ENCODE measurements around the gene BCAP31.

The BCAP31 gene

DNA sequence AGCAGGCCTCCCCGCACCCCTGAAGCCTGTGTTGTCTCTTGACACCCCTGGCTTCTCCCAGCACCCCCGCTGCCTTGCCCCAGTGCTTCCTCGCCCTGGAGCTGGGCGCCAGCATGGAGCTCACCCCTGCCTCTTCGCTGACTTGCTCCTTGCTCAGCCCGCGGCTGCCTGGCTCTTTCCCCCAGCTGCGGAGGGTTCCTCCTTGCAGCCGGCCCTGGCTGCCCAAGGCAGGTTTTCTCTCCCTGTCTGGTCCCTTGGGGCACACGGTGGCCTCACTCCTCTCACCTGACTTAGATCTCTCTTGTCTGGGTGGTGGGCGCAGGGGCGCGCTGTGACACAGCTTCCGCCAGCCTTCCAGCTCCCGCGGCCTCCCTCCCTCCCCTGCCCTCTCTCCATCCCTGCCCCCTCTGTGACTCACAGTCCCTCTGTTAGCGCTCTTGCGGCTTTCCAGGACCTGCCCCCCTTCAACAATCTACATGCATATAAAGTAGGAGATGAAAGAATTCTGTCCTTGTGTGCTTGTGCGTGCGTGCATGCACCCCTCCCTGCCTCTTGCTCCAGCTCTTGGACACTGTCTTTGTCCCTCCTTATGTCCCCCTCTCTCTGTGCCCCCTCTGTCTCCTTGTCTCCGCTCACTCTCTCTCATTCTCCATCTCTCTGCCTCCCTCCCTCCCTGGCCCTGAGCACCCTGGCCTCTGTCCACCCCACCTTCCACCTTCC, 42.1 kb upstream of the BCAP31 start:
- no peak for DNase-seq (ENCODE audit: extremely low spot score)
- CTCF ChIA-PET: interaction anchor here (1.0 kb wide), 2 partner anchors 12 to 187 kb away, joined by 3 read pairs; no protein-coding TSS in a partner anchor
- POLR2A ChIA-PET: no interaction called here
- TF ChIP-seq, protein P1, sequence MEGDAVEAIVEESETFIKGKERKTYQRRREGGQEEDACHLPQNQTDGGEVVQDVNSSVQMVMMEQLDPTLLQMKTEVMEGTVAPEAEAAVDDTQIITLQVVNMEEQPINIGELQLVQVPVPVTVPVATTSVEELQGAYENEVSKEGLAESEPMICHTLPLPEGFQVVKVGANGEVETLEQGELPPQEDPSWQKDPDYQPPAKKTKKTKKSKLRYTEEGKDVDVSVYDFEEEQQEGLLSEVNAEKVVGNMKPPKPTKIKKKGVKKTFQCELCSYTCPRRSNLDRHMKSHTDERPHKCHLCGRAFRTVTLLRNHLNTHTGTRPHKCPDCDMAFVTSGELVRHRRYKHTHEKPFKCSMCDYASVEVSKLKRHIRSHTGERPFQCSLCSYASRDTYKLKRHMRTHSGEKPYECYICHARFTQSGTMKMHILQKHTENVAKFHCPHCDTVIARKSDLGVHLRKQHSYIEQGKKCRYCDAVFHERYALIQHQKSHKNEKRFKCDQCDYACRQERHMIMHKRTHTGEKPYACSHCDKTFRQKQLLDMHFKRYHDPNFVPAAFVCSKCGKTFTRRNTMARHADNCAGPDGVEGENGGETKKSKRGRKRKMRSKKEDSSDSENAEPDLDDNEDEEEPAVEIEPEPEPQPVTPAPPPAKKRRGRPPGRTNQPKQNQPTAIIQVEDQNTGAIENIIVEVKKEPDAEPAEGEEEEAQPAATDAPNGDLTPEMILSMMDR (IDR thresholded peaks at IDR 0.05; ENCODE audit: control extremely low read depth, extremely low read depth, low read depth, missing control alignments): no peak

DNA sequence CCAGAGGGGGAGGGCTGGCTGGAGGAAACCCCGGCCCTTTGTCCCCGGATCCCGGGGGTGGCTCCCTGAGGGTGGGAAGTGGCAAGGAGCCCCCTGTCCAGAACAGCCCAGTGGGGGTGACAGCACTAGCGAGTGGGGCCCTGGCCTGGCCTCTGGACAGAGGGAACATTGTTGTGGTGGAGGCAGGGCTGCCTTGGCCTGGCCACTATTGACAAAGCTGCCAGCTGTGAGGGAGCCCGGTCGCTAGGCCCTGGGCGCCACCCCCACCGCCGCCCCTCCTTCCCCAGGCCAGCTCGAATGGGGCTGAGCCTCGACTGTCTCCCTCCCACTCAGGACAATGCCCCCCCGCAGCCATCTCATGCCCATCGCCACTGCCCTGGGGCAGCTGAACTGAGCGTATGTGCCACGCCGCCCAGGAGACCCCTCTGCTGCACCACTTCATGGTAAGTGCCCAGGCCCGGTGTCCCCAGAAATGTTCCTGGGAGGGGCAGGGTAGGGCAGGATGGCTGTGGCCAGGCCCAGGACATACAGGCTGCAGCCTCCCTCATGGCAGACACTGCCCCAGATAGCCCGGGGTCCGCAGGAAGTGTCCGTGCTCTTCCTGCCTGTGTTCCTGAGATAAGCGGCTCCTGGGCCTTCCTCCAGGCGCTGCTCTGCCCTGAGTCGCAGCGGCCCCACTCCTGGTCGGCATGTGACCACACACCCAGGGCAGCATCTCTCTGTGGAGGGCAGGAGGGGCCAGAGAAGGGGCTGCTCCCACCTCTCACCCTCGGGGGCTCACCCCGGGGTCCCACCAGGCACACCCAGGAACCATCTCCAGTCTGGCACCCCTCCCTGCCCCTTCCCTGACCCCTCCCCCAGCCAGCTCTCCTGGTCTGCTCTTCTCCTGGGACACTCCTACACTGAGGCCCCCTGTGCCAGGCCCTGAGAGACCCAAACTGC, 41.2 kb upstream of the BCAP31 start:
- CTCF ChIA-PET: interaction anchor here (1.0 kb wide), 2 partner anchors 186 to 188 kb away, joined by 3 read pairs; no protein-coding TSS in a partner anchor
- POLR2A ChIA-PET: no interaction called here
- no peak for DNase-seq (ENCODE audit: extremely low spot score)
- TF ChIP-seq, protein P1 (IDR thresholded peaks at IDR 0.05; ENCODE audit: control extremely low read depth, extremely low read depth, low read depth, missing control alignments): no peak

DNA sequence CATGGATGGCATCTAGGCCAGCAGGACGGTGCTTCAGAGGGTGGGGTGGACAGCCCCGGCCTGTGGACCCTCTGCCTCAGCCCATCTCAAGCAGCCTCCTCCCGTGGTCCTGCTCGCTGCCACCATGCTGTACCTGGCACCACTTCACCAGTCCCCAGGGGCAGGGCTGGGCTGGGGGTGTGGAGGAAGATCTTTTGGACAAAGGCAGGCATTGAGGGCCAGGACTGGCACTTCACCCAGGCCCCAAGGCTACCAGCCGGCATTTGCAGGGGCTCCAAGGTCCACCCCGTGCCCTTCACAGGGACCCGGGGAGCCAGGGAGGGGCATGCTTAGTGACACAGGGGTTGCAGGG, 40.6 kb upstream of the BCAP31 start:
- ChIA-PET CTCF (interaction anchor here (0.7 to 3.1 kb wide), 3 partner anchors 141 to 186 kb away, joined by 3 to 22 read pairs (median 3); partner anchors contain the start of gene RENBP), POLR2A (no interaction called here)
- TF ChIP-seq, protein P1 (IDR thresholded peaks at IDR 0.05; ENCODE audit: control extremely low read depth, extremely low read depth, low read depth, missing control alignments): no peak
- DNase-seq (ENCODE audit: extremely low spot score): no peak

DNA sequence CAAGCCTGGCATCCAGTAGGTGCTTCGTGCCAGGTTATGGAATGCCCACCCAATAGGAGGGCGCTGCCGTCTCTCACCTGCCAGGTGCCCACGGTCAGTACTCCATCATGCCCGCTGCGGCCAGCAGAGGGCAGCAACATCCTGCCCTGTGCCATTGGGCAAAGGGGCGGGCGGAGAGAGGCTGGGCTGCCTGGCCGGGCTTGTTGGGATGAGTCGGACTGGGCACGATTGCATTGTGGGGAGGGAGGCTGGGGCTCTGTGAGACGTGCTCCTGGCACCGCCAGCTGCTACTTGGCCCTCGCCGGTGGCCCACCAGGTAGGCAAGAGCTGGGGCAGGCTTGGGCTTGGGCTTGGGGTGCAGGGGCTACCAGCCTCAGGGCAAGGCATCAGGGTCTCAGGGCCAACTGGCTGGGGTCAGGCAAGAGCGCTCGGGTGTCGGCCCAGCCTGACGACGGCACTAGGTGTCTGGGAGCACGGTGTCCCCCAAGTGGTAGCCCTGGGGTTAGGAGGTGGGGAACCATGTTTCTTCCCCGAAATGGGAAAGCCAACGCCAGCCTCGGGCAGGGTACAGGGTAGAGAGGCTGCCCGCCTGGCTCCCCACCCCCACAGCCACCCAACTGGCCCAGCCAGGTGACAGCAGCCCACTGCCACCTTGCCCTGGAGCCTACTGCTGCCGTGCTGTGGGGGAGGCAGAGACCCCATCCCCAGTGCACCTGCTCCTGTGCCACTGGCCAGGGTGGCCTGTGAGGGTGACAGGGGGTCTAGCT, 40.0 kb upstream of the BCAP31 start, which contains the start of gene PLXNB3:
TSS of gene PLXNB3 (plus strand) at position 261 of the 767 bp plus-strand sequence. CDS start 1,287 bp downstream, outside the sequence.
- CTCF ChIA-PET: interaction anchor here (0.7 to 3.1 kb wide), 12 partner anchors 9 to 205 kb away, joined by 3 to 22 read pairs (median 3); partner anchors contain the start of gene RENBP
- peak; percentile 82 for DNase-seq (ENCODE audit: extremely low spot score)
- TF ChIP-seq, protein P1 (IDR thresholded peaks at IDR 0.05; ENCODE audit: control extremely low read depth, extremely low read depth, low read depth, missing control alignments): peak; percentile 72
- POLR2A ChIA-PET: no interaction called here

DNA sequence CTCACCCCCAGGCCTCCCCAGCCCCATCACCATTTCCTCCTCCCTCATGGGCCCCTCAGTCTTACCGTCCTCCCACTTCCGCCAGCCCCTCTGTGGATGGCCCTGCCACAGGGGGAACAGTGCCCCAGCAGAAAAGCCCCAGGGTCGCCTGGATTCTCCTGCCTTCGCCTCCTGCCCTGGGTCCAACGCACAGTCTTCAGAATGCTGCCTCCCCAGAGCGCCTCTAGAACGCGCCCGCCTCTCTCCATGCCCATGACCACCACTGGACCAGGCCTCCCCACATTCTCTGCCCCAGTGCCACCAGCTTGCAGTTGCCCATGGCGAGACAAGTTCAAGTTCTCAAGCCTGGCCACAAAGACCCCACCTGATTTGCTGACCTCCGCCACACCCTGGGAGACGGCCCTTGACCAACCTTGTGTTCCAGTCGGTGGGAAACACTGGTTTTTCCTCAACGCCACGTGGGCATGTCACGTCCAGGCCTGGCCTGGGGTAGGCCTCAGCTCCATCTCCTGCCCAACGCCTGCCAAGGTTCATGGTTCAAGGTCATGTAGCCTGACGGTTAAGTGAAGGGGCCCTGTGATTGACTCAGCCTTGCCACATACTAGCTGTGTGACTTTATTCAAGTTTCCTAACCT, 39.2 kb upstream of the BCAP31 start:
- ChIA-PET POLR2A (no interaction called here), CTCF (interaction anchor here (0.7 to 3.1 kb wide), 11 partner anchors 8 to 205 kb away, joined by 3 to 22 read pairs (median 3); partner anchors contain the start of gene RENBP)
- TF ChIP-seq, protein P1 (IDR thresholded peaks at IDR 0.05; ENCODE audit: control extremely low read depth, extremely low read depth, low read depth, missing control alignments): no peak
- no peak for DNase-seq (ENCODE audit: extremely low spot score)
